ENCODE measurements around the gene UST.

- TF ChIP-seq TAF1 (IDR thresholded peaks at IDR 0.05; ENCODE audit: low read depth, low read length) (no peak), POLR2AphosphoS5 (IDR thresholded peaks at IDR 0.05; ENCODE audit: low read depth, low read length) (no peak), POLR2A (IDR thresholded peaks at IDR 0.05; ENCODE audit: low read depth, low read length) (no peak), SPI1 (IDR thresholded peaks at IDR 0.05; ENCODE audit: low read depth, low read length) (no peak)
Measured at GRCh38 chr6:149035766-149036165, 288.9 kb downstream of the UST start.

All from GM12891 (cell line).